Stimulated activated memory B cell treated with anti-CD40 and anti-IgM and Interleukin-4, amounts not matched to agents 10 μg/mL and 1 μg/mL and 100 μg/mL, for 72 hours (primary cell): ENCODE results near the gene LNX2.

ENCODE experiments used
- ATAC-seq: fragments of 150-1000 bp; cut with Tn5 transposase; 2 replicates; pipeline ENCODE4 v1.10.0; 2021
- H3K27ac Mint-ChIP-seq: one replicate; pipeline ENCODE4 v1.8.0; 2022; ENCODE audit warnings: mild to moderate bottlenecking, mixed read lengths
- H3K27me3 Mint-ChIP-seq: one replicate; pipeline ENCODE4 v1.8.0; 2022; ENCODE audit warnings: mixed read lengths
- H3K36me3 Mint-ChIP-seq: one replicate; pipeline ENCODE4 v1.8.0; 2022; ENCODE audit warnings: mixed read lengths
- H3K4me1 Mint-ChIP-seq: one replicate; pipeline ENCODE4 v1.8.0; 2022; ENCODE audit warnings: mixed read lengths
- H3K4me3 Mint-ChIP-seq: one replicate; pipeline ENCODE4 v1.8.0; 2022; ENCODE audit warnings: mild to moderate bottlenecking, moderate library complexity, mixed read lengths
- H3K9me3 Mint-ChIP-seq: one replicate; pipeline ENCODE4 v1.8.0; 2022; ENCODE audit warnings: mixed read lengths

Gene LNX2

GRCh38 chr13:27496536-27497273 lies 123.6 kb downstream of the LNX2 start:
- Mint-ChIP-seq H3K27me3 (no peaks in the 10 kb centered on the region), H3K27ac (no peak overlapping the region)

GRCh38 chr13:27496006-27496405 lies 124.3 kb downstream of the LNX2 start:
- Mint-ChIP-seq H3K36me3 (no peaks in the 10 kb centered on the region), H3K27ac (no peak overlapping the region), H3K9me3 (no peaks in the 10 kb centered on the region), H3K27me3 (no peaks in the 10 kb centered on the region), H3K4me3 (no peak overlapping the region), H3K4me1 (no peaks in the 10 kb centered on the region)
- ATAC-seq: no peak

More at GRCh38 chr13:27496536-27497273, 123.6 kb downstream of the LNX2 start:
- no peaks in the 10 kb centered on the region for H3K36me3 Mint-ChIP-seq
- no peaks in the 10 kb centered on the region for H3K9me3 Mint-ChIP-seq
- H3K4me3 Mint-ChIP-seq: no peak overlapping the region
- ATAC-seq: no peak
- H3K4me1 Mint-ChIP-seq: no peaks in the 10 kb centered on the region
